ENCODE measurements around the gene CEMIP2.

Gene CEMIP2

GRCh38 chr9:71769175-71770161 is 1.2 kb upstream of the CEMIP2 start:
- peak; percentile 22 for DNase-seq

- DNase-seq: peak; percentile 41
Measured at GRCh38 chr9:71767776-71768321, 464 bp downstream of the CEMIP2 start.

DNA sequence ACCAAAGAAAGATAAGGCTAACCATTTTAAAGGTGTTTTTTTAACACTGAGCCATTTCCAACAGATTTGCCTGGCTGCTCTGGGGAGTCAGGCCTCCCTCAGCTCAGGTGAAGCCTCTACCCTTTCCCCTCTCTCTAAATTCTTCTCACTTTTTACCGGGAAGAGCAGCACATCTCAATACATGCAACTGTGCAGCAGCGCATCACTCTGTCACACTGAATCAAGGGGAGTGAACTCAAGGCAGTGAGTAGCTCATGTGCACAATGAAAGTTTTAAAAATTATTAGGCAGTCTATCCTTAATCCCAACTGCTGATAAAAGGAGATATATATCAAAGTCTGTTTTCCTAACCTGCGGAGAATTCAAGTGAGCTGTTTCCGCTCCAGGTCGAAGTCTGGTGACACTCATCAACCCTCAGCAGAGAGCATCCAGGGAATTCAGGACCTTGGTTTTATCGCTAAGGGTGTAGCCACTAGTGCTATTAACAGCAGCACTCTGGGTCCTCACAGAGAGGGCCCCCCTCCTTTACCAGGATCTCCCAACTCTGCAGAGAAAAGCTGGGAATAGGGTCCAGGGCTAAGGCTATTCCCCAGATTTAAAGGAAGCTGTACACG is 1.0 kb downstream of the CEMIP2 start:
- DNase-seq: no peak

DNA sequence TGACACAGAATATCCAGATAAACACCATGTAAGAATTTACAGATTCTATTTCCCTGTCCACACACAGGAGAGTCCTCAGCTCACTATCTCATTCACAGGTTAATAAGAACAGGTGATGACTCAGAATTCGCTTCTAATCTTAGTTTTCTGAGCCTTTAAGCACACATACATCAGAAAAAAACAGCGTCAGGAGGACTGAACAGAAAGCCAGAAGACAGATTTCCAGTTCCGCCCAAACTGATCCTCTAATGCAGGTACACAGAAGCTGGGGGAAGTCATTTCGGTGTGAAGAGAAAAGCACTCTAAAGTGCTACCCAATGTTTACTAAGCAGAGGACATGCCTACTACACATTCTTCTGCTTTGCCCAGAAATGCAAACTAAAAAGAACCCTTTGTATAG is 1.6 kb downstream of the CEMIP2 start:
- DNase-seq: no peak

GRCh38 chr9:71765693-71766092 is 2.6 kb downstream of the CEMIP2 start:
- DNase-seq: peak; percentile 82

GRCh38 chr9:71764891-71765290 is 3.4 kb downstream of the CEMIP2 start:
- DNase-seq: no peak

DNA sequence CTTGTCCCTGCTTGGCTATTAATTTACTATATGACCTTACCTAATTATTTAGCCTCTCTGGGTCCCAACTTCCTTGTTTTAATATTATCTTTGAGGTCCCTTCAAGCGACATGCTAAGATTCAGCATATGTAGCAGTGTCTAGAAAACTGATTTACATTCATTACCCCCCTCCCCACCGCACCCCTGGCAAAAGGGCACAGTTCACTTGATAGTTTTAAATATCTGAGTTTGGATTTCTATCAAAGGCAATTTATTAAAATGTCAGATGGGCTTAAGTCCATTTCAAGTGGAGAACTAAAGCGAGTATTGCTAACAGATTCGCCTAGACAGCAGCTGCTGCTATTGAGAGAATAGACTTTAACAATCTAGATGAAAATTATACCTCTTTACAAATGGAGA is 3.9 kb downstream of the CEMIP2 start:
- DNase-seq: no peak

DNA sequence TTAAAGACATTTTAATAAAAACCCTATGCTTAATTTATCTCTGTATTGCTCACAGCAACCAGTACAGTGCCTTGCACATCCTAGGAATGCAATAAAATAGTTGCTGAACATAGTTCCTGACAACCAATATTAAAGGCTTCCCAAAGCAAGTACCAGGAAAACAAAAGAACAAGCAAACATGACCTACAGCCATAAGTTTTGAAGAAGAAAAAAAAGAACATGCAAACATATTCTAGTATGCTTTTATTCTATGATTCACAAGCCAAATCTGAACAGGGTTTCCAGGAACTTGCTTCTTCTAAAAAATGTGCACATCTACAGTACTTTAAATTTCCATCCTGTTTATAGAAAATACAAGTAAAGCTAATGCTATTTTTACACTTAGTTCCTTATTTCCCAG is 4.5 kb downstream of the CEMIP2 start:
- DNase-seq: peak; percentile 81

DNA sequence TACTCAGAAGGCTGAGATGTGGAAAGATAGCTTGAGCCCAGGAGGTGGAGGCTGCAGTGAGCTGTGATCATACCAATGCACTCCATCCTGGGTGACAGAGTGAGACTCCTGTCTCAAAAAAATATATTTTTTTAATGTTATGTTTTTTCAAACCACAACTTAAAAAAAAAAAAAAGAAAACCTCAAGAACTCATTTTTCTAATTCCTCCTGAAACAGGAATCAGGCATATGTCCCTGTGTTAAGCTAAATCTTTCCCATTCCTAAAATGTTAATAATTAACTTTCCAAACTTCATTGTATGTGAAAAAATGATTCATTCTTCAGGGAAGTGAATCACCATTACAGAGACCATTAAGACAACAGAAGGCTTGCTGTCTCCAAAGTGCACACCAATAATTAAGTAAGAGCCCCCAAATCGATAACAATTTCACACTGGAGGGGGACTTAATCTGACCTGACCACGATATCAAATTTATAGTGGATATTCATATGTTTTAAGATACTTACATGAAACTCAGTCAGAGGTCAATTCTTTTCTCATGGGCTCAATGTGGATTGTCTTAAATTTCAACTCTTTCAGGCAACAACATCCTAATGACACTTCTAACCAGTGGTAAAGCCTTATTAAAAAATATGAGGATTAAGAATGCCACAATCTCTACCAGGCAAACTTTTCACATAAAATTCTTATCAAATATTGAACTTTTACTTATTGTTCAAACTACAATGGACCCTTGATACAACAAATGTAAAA is 5.2 kb downstream of the CEMIP2 start:
- DNase-seq: peak; percentile 91

DNA sequence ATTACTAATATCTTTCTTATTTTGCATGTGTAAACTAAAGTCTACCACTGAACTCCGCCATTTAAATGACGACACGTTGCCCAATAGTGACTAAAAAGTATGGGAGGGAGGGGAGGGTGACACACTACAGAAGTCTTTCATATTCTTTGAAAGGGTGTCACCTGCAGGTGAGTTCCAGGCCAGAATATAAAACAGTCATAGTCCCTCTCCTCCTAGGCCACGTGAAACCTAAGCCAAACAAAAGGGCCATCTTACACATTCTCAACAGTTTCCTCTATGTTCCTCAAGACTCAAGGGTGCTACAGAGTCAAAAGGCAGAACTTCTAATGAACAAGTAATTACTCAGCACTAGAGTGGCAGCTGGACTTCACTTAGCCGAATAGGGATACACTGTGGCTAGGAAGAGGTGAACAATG is 6.4 kb downstream of the CEMIP2 start:
- no peak for DNase-seq

- no peak for DNase-seq
Measured at GRCh38 chr9:71760901-71761300, 7.4 kb downstream of the CEMIP2 start.

- DNase-seq: no peak
Measured at GRCh38 chr9:71758785-71759184, 9.5 kb downstream of the CEMIP2 start.

DNA sequence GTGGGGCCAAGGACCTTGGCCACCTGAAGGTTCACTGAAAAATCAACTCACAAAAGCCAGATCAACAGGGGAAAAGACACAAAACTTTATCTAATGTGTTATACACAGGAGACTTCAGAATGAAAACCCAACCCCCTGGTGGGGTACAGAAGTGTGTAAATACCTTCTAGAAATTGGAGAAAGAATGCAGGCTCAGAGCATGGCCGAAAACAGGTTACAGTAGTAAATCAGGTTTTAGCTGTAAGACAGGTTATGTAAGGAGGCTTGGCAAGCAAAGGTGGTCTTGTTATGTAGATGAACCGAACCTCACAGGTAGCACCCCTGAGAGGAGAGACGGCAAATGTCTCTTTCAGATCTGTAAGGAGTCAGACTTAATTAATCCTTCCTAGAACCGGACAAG is 10.0 kb downstream of the CEMIP2 start:
- no peak for DNase-seq

DNA sequence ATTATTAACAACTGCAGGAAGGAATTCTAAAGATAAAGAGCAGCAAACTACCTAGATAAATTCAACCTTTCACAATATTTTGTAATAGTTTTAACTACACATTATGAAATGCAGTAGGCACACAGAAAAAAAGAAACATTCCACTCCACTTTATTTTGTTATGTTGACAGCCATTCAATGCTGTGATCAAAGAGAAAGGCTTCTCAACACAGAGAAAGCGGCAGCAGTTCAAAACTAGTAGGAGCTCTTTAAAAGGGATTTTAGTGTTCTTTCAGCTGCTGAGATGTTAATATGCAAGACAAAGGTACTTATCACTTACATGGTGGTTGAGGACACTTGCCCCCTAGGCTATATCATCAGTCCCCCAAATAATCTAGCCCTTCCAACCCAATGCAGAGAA is 11.6 kb downstream of the CEMIP2 start:
- DNase-seq: no peak

- DNase-seq: peak; percentile 44
Measured at GRCh38 chr9:71755869-71756268, 12.4 kb downstream of the CEMIP2 start.

GRCh38 chr9:71755230-71755629 is 13.1 kb downstream of the CEMIP2 start:
- DNase-seq: no peak

DNA sequence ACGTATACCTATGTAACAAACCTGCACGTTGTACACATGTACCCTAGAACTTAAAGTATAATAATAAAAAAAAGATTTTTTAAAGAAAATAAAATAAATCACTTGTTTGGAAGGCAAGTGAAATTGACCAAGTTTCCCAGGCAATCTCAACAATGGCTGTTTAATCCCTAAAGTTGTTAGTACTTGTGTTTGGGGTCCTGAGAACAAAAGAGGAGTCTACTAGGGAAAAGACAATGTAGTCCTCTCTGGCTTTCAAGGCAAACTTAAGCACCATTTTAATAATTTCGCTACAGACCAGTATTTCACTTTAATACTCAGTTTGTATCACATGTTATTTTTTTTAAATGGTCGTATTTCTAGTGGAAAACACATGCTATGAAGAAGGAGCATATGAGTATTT is 14.2 kb downstream of the CEMIP2 start:
- DNase-seq: no peak

DNA sequence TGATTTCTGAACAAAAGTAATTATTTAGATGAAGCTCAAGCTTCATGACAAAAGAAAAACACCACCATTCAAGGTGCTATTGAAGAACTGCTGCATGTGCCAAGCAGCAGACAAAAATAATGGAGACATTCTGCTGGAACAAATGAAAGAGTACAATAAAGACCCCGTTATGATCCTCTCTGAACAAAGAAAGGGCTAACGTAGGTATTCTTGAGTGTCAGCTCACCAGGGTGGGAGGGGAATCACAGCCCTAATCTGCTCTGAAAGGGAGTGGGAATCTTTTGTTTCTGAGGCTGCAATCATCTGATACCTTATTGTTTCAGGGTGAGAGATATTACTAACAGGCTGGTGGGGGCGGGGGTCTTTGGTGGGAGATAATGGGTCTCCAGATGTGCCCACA is 15.4 kb downstream of the CEMIP2 start:
- DNase-seq: no peak

GRCh38 chr9:71752352-71752751 is 16.0 kb downstream of the CEMIP2 start:
- no peak for DNase-seq

DNA sequence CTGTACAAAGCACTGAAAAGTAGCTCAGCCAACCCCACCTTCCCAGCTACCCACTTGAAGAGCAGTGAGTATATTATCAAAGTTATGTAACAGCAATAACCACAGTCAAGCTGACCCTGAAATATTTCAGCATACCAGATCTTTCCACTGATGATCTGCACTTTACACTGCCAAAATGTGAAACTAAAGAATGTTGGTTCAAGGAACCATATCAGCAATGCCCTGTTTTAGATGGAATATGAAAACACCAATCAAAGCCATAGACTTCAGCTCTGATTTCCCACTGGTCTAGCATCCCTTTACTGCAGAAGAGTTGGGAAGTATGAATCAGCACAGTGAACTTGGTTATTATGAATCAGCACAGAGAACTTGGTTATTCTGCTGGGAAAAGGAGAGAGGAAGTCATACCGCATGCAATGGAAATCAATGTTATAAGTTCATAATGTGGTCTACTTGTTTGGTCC is 20.0 kb downstream of the CEMIP2 start:
- DNase-seq: peak; percentile 89

GRCh38 chr9:71747576-71747975 is 20.7 kb downstream of the CEMIP2 start:
- no peak for DNase-seq

DNA sequence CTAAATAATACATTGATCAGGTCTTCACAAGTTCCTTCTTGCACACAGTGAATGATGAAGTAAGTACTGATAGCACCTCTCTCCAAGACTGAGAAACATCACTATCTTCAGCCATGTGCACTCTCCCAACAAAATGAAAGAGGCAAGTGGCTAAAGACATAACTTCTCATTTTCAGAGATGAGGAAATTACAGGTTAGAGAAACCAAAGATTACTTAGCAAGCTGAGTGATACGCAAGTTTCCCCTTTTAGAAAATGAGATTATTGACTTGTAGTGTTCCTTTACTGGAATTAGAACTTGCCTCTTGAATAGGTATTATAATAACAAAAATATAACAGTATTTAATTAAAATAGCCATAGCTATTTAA is 21.6 kb downstream of the CEMIP2 start:
- no peak for DNase-seq
